HG03039 (cell line): ENCODE results near the gene SMPDL3A.
A peak's percentile ranks its signal among the peaks of the same experiment; 100 is the strongest.

ENCODE experiments used
- ATAC-seq: cut with Tn5 transposase; IDR thresholded peaks from one replicate; pipeline ENCODE4 v1.9.1; 2021; ENCODE audit warnings: mild to moderate bottlenecking, moderate library complexity; ENCODE audit not compliant: unreplicated experiment

SMPDL3A gene

DNA sequence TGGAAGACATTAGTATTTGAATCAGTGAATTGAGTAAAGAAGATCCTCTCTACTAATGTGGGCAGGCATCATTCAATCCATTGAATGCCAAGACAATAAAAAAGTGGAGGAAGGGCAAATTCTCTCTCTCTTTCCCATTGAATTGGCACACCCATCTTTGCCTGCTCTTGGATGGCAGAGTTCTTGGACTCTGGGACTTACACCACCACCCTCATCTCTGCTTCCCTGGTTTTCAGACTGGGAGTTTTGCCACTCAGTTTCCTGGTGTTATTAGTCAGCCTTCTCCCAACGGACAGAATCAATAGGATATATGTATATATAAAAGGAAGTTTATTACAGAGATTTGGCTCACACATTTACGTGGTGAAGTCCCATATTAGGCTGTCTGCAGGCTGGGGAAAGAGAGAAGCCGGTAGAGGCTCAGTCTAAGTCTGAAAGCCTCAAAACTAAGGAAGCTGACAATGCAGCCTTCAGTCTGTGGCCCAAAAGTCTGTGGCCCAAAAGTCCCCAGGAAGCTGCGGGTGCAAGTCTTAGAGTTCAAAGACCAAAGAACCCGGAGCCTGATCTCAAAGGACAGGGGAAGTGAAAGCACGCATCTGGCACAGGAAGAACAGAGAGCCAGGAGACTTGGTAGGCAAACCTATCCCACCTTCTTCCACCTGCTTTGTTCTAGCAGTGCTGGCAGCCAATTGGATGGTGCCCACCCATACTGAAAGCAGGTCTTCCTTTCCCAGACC is 64.4 kb downstream of the SMPDL3A start:
- ATAC-seq, result peak; percentile 87
